LoVo (cell line): ENCODE measurements around the gene HPDL.
"Not testable (repeated sequence)": the region's sequence is repeated elsewhere in the genome, so short reads cannot be mapped to it uniquely, and the experiment has no call there.

ENCODE experiments used
- DNase-seq: peaks from one replicate; pipeline ENCODE4 v3.0.0-alpha.2; 2016; ENCODE audit warnings: low spot score

The HPDL gene

DNA sequence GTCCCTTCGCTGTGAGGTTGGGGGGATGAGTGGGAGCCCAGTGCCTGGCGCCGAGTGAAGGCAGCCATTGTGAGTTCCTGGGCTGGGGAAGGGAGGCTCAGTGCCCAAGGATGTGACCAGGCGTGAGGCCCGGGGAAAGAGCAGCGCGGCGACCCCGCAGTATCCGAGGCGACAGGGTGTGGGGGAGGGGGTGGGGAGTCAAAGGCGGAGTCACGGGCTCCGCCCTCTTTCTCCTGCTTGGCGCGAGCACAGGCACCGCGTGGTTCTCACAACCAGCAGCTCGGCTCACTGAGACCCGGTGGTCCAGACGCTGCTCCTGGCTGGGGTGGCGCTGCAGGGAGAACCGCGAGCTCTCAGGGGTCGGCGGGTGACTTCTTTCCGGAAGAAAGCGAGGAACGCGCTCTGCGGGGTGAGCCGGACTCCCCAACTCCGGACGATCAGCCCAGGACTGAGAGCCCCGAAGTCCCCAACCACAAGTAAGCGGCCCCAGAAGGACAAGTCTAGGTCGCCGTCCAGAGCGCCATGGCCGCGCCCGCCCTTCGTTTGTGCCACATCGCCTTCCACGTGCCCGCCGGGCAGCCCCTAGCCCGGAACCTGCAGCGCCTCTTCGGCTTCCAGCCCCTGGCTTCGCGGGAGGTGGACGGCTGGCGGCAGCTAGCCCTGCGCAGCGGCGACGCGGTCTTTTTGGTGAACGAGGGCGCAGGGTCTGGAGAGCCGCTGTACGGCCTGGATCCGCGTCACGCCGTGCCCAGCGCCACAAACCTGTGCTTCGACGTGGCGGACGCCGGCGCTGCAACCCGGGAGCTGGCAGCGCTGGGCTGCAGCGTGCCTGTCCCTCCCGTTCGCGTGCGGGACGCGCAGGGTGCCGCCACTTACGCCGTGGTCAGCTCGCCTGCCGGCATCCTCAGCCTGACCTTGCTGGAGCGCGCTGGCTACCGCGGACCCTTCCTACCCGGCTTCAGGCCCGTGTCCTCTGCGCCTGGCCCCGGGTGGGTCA, at the start of gene HPDL:
Gene HPDL (plus strand): TSS at position 269 of the 997 bp plus-strand sequence. CDS start 254 bp downstream, at position 523.
- DNase-seq, result peak; percentile 45

GRCh38 chr1:45282351-45282750, 44.3 kb upstream of the HPDL start:
- no peak for DNase-seq

- not testable (repeated sequence) for DNase-seq
Observed at GRCh38 chr1:45284858-45285257, 41.8 kb upstream of the HPDL start.

GRCh38 chr1:45286521-45286920, 40.2 kb upstream of the HPDL start:
- not testable (repeated sequence) for DNase-seq

- not testable (repeated sequence) for DNase-seq
Observed at GRCh38 chr1:45291002-45291401, 35.7 kb upstream of the HPDL start.

DNA sequence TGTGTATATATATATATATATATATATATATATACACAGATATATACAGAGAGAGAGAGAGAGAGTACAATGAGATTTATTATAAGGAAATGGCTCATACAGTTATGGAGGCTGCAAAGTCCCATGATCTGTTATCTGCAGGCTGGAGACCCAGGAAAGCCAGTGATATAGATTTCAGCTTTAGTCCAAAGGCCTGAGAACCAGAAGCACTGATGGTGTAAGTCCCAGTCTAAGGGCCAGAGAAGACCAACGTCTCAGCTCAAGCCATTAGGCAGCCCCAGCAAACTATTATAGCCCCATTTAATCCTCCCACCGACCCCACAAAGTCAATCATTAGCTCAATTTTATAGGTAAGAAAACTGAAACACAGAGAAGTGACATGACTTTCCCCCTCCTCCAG, 35.0 kb upstream of the HPDL start:
- DNase-seq, result no peak

GRCh38 chr1:45297666-45298356, 28.9 kb upstream of the HPDL start:
- DNase-seq, result no peak

GRCh38 chr1:45299296-45299695, 27.4 kb upstream of the HPDL start:
- DNase-seq, result no peak

GRCh38 chr1:45299981-45300668, 26.6 kb upstream of the HPDL start:
- DNase-seq, result peak; percentile 71

DNA sequence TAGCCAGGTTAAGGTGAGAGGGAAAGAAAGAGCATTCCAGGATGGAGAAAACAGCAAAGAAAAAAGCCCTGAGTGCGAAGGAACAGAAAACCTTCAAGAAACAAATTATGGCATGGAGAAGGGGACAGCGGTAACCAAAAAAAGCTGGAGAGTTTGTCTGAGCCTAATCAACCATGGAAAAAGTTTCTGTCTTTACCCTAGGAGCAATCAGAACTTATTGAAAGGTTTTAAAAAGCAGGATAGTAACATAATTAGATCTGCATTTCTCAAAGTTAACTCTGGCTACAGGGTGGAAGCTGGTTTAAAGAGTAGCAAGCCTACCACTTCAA, 26.1 kb upstream of the HPDL start:
- no peak for DNase-seq

- no peak for DNase-seq
Observed at GRCh38 chr1:45302505-45303150, 24.1 kb upstream of the HPDL start.

- DNase-seq, result peak; percentile 96
Observed at GRCh38 chr1:45303520-45304310, 23.0 kb upstream of the HPDL start.

- DNase-seq, result no peak
Observed at GRCh38 chr1:45304311-45305081, 22.2 kb upstream of the HPDL start.

DNA sequence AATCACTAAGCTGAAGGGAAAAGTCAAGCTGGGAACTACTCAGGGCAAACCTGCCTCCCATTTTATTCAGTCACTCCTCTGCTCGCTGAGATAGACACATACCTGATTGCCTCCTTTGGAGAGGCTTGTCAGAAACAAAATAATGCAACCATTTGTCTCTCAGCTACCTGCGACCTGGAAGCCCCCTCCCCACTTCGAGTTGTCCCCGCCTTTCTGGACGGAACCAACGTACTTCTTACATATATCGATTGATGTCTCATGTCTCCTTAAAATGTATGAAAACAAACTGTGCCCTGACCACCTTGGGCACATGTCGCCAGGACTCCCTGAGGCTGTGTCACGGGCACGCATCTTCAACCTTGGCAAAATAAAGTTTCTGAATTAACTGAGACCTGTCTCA, 21.5 kb upstream of the HPDL start:
- no peak for DNase-seq

DNA sequence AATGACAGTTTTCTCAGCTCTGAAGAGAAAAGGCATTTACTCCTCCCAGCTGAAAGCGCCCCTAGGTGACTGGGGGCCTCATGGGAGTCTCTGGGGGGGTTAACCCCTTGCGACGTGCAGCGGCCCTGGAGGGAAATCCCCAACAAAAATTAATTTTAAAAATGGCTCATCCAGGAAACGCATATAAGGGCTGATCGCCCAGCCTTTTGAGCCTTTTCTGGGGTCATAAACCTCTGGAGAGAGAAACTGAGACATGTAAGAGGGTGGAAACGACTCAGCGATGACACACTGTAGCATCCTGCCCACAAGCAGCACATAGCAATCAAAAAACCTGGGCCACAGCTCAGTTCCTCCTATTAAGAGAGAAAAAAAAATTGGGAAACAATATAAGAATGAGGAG, 20.4 kb upstream of the HPDL start:
- DNase-seq, result no peak

GRCh38 chr1:45306905-45307304, 19.8 kb upstream of the HPDL start:
- DNase-seq, result no peak

DNA sequence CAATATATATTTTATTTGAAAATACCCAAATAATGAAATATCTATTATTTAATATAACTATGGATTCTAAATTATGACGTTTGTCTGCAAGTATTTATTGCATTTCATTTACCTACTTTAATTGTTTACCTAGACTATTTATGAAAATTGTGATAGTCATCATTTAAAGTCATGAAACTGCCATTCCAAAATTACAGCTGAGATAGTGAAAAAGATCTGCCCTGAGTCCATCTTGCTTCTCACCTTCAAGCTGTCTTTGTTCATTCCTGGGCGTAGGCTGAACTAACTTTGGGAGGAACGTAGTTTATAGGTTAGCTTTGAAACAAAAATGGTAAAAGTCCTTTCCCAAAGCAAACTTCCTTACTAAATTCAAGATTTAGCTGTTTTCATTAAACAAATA, 12.4 kb upstream of the HPDL start:
- DNase-seq, result no peak

DNA sequence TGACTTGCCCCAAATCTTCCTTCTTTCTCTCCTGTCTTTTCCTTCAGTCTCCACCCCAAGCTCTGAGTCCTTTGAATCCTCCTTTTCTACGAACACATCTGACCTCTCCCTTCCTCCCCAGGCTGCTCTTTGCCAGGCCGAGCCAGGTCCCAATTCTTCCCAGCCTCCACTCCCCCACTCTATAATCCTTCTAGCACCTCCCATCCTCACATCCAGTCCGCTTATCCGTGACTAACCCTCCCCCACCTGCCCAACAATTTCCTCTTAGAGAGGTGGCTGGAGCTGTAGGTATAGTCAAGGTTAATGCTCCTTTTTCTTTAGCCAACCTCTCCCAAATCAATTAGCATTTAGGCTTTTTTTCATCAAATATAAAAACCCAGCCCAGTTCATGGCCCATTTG, 9.5 kb upstream of the HPDL start:
- no peak for DNase-seq

- no peak for DNase-seq
Observed at GRCh38 chr1:45319761-45320160, 6.9 kb upstream of the HPDL start.

DNA sequence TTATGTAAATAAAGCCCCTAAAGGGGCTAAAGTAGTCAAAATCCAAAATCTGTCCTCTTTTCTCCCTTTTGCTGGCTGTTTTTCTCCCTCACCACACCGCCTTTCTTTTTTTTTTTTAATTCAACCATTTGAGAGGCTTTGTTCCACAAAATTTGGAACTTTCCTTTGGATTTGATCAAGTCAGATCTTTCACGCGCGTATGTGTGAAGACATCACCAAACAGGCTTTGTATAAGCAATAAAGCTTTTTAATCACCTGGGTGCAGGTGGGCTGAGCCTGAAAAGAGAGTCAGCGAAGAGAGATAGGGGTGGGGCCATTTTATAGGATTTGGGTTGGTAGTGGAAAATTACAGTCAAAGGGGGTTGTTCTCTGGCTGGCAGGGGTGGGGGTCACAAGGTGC, 5.3 kb upstream of the HPDL start:
- no peak for DNase-seq
